Posterior vena cava (tissue), 2 donors: ENCODE measurements around the gene MRPL41. TPM values are rescaled to one million over a fixed set of nuclear protein-coding genes. Genes with fewer than 3 reads are reported as not detected.
"Not testable (repeated sequence)": the region's sequence is repeated elsewhere in the genome, so short reads cannot be mapped to it uniquely, and the experiment has no call there.

ENCODE experiments used
- DNase-seq: peaks from one replicate; pipeline ENCODE4 v3.0.0-alpha.2; 2020; ENCODE audit warnings: low spot score
- intact Hi-C, 2 donors: fragments of 100-400 bp; cut with DNase I; formaldehyde crosslinking; loops; one replicate each; pipeline versions ENCODE4 v1.14.1 to v1.14.2; 2022 to 2023
- total RNA-seq, 2 donors: library from RNA; stranded (reverse); fragmentation: NEBNext Ultra II Directional; extraction: Animal tissue kit (Norgen Biotek cat#: 25700); gene quantifications; one replicate each; pipeline ENCODE4 v1.2.1, GENCODE V29; 2021
- donor health status: DM: yes; HTN: yes; CAD: no.
- donor health status: DM: yes; HTN: yes; CAD: no.

MRPL41 gene
- total RNA-seq, 2 donors from 2014 or later: 24.4 to 27.3 TPM

DNA sequence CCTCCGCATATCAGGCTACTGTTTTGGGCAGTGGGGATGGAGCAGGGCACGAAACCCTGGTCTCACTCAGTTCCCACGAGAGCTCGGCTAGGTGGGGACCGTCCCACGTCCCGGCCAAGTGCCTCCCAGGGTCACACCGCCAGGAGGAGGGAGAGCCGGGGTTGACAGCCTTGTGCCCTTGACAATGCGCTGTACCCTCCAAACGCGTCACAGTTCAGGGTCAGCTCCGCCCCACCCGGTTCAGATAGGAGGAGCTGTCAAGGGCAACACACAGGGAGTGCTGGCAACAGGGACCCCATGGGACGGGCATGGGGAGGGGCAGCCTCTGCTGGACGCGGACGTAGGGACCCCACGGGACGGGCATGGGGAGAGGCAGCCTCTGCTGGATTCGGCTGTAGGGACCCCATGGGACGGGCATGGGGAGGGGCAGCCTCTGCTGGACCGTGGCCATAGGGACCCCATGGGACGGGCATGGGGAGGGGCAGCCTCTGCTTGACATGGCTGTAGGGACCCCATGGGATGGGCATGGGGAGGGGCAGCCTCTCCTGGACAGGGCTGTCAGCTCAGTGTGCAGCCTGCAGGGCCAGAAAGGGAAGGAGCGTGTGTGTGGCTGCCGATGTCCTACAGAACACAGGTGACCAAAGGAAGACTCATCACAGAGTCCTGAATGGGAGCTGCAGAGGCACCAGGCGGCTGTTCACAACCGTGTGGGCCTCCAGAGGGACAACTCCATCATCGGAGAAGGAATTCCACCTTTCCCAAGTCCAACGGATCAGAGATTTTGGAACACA is 30.9 kb upstream of the MRPL41 start:
- no peak for DNase-seq
- intact Hi-C loops: loop anchor here in 1 of 2 donors (10.0 kb wide), 1 partner anchor 96 kb away; the partner anchor contains the start of genes EXD3 and NOXA1

DNA sequence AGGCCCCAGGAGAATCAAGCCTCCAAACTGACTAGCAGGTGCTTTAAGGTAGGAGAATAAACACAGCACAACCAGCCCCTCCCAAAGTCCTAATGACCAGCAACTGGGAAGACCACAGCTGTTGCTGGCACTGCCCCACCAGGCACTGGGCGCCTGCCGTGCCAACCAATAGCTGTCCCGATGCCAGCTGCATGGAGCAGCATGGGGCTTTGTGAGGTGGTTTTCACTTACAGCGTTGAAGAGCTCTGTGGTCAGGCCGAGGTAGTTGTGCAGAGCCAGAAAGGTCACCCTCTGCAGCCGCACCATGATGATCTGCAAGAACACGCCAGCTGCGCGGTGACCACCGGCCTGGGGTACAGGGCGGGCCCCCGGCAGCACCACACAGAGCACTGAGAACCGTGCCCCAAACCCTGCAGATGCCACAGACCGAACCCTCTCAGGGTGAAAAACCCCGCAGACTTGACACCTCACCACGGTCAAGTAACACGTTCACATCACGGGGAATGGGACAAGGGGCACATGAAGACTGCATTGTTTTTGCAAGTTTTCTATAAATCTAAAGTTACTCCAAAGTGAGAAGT is 30.2 kb upstream of the MRPL41 start:
- intact Hi-C loops: loop anchor here in 1 of 2 donors (10.0 kb wide), 1 partner anchor 97 kb away; the partner anchor contains the start of genes EXD3 and NOXA1
- no peak for DNase-seq

DNA sequence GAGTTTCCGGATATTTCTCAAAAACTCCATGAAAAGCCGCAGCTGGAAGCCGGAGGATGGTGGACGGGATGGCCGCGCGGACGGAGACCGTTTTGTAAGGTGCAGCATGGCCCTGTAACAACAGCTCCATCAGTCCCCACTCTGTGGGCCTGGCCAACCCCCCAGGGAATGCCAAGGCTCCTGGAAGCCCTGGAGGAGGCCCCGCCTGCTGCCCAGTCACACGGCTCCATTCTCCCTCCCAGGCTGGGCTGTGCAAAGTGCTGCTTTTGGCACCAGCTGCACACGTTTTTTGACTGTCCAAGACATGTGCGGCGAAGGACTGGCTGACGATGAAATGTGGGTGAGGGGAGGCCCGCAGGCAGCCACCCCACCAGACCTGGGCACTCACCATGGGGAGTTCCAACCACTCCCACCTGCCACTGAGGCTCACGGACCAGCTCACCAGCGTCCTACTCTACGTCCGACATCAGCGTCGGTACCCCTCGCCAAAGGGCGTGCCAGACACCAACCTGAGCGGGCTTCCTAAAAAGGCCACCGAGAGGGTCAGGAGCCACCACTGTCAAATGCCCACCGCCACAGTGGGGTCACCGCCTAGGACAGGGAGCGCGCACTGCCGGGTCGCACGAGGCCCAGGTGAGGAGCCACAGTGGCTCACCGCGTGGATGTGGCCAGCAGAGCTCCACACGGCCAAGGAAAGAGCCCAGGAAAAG is 28.8 kb upstream of the MRPL41 start:
- no peak for DNase-seq
- intact Hi-C loops: loop anchor here in 1 of 2 donors (10.0 kb wide), 1 partner anchor 98 kb away; the partner anchor contains the start of genes EXD3 and NOXA1

DNA sequence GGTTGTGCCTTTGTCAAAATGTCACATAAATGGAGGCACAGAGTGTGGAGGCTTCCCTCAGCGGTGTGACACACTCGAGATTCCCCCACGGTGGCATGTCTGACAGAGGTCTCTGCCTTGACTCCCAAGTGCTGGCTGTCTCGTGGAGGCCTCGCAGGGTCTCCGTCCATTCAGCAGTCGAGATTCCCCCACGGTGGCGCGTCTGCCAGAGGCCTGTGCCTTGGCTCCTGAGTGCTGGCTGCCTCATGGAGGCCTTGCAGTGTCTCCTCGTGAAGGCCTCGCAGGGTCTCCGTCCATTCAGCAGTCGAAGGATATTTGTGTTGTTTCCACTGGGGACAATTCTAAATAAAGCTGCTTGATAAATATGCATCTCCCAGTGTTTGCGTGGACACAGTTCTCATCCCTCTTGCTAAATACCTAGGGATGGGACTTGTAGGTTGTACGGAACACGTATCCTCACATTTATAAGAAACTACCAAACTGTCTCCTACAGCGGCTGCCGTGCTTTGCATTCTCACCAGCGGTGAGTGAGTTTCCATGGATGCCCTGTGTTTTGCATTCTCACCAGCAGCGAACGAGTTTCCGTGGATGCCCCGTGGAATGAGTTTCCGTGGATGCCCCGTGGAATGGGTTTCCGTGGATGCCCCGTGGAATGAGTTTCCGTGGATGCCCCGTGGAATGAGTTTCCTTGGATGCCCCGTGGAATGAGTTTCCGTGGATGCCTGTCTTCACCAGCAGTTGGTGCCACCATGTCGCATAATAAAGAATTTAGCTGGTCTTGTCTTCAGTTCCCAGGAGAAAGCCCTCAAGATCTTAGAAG is 27.3 kb upstream of the MRPL41 start:
- intact Hi-C loops: loop anchor here in 1 of 2 donors (10.0 kb wide), 1 partner anchor 100 kb away; the partner anchor contains the start of genes EXD3 and NOXA1
- DNase-seq: no peak

DNA sequence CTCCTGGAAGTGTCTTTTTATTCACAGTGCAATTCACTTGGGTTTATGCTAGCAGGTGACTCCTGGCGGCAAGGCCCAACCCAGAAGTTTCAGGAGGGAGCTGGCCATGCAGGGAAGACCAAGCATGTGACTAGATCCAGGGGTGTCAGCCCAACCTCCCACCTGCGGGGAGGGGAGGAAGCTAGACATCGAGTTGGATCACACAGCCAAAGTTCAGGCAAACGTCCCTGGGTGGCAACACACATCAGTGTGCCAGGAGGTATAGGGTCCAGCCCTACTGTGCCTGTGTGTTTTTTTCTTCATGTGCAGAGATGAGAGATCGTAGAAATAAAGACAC is 26.7 kb upstream of the MRPL41 start:
- intact Hi-C loops: loop anchor here in 1 of 2 donors (10.0 kb wide), 1 partner anchor 100 kb away; the partner anchor contains the start of genes EXD3 and NOXA1
- DNase-seq: no peak

DNA sequence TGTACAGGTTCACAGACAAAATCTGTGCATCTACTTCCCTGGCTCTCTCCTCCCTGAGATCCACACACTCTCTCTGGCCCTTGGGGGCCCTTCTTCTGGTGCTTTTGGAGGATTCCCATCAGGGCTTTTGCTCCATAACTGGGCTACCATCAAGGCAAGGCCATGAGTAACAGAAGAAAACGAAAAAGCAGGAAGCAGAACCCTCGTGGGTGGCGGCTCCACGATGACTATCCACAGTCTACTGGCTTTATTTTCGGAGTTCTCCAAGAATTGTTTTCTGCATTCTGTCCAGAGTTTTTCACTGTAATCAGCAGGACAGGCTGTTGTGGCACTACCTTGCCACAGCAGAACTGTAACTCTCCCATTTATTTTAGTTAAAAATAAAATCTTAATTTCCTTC is 21.3 kb upstream of the MRPL41 start:
- intact Hi-C loops: no loop called here
- DNase-seq: no peak

DNA sequence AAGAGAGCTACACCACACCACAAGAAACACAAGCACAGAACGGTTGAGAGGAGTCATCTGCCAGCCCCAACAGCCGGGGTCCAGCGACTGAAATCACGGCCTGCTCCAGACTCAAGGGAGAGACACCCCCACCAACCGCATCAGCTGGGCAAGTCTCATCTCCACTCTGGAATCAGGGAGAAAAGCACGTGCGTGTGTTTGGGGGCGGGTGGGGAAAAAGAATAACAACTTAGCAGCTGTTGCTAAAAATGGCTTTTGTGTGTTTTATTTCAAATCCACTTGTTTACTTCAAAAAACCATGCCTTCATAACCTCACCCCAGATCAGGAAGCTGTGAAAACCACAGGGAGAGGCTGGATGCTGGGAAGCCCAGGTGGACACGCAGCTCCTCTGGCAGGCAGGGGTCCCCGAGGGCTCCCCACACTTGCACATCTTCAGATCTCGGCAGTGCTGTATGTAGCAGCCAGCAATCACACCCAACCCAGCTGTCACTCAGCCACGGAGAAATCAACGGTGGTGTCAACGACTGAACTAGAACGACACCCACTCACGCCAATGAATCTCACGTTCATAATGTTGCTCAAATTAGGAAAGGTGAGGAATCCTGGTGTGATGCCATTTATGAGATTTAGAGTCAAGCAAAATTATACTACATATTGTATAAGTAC is 20.4 kb upstream of the MRPL41 start:
- intact Hi-C loops: no loop called here
- no peak for DNase-seq

DNA sequence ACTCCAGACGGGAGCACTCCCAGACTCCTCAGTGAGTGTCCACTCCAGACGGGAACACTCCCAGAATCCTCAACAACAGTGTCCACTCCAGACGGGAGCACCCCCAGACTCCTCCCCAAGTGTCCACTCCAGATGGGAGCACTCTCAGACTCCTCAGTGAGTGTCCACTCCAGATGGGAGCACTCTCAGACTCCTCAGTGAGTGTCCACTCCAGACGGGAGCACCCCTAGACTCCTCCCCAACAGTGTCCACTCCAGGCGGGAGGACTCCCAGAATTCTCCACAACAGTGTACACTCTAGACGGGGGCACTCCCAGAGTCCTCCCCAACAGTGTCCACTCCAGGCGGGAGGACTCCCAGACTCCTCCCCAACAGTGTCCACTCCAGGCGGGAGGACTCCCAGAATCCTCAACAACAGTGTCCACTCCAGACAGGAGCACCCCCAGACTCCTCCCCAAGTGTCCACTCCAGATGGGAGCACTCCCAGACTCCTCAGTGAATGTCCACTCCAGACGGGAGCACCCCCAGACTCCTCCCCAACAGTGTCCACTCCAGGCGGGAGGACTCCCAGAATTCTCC is 18.7 kb upstream of the MRPL41 start:
- intact Hi-C loops, DNase-seq: not testable (repeated sequence)

DNA sequence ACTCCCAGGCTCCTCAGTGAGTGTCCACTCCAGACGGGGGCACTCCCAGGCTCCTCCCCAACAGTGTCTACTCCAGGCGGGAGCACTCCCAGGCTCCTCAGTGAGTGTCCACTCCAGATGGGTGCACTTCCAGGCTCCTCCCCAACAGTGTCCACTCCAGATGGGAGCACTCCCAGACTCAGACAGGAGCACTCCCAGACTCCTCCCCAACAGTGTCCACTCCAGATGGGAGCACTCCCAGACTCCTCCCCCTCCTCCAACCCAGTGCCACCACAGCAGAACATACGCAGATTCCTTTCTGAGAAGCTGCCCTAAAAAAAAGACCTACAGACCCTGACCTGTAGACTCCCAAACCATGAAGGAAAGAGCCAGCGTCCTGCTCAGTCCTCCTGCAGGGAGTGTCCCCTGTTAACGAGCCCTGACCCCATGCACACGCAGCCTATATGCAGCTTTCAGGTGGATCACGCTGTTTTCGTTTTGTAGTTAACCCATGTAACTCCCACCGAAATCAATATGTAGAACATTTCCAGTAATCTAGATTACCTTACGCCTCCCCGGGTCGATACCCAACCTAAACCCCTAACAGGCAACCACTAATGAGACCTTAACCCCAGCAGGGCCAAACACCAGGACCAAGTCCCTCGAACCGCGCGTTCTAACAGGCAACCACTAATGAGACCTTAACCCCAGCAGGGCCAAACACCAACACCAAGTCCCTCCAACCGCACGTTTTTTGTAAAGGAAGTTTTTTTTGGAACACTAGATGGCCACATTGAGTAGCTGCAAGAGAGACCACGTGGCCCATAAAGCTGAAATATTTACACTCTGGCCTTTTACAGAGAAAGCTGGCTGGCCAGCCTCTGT is 17.2 kb upstream of the MRPL41 start:
- no peak for DNase-seq

DNA sequence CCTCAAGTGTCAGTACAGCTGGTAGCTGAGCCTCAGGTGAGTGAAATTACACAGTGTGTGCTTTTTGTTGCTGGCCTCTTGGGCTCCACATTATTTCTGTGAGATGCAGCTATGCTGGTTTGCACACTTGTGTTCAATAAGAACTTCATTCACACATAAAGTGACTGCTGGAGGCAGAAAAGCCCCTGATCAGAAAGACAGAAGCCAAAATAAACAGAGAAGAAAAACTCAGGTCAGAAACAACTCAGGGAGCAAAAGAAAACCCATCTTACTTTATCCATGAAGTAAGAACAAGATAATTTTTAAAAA is 16.6 kb upstream of the MRPL41 start:
- intact Hi-C loops: no loop called here
- DNase-seq: no peak

More for the DNA sequence above, 17.2 kb upstream of the MRPL41 start:
- intact Hi-C loops: no loop called here

DNA sequence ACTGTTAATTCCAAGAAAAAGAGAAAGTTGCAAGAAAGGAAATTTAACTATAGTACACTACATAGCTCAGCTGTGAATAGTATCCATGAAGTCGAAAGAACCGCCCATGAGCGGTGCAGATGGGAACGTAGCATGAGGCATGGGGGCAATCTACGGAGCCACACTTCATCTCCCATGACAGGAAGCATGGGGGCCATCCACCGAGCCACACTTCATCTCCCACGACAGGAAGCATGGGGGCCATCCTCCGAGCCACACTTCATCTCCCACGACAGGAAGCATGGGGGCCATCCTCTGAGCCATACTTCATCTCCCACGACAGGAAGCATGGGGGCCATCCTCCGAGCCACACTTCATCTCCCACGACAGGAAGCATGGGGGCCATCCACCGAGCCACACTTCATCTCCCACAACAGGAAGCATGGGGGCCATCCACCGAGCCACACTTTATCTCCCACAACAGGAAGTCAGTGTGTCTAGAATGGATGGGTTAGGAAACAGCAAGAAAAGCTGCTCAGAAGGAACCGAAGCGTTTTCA is 15.0 kb upstream of the MRPL41 start:
- intact Hi-C loops: not testable (repeated sequence)

DNA sequence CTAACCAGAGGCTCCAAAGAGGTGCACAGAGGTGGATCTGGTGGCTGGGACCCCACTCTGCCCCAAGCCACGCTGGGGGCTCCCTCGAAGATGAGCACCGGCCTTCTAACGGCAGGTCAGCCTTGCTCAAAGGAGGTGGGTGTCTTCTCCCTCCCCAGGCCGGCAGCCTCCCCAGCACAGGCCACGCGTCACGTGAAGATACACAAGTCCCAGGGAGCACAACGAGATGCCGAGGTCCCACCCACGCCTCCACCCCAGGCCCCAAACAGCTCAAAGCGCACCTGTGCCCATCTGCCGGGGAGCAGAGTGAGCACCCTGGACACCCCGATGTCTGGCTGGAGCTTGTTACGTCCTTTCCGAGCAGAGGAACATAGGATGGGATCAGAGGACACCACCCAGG is 13.6 kb upstream of the MRPL41 start:
- intact Hi-C loops: no loop called here
- DNase-seq: no peak

More for the DNA sequence above, 15.0 kb upstream of the MRPL41 start:
- not testable (repeated sequence) for DNase-seq

DNA sequence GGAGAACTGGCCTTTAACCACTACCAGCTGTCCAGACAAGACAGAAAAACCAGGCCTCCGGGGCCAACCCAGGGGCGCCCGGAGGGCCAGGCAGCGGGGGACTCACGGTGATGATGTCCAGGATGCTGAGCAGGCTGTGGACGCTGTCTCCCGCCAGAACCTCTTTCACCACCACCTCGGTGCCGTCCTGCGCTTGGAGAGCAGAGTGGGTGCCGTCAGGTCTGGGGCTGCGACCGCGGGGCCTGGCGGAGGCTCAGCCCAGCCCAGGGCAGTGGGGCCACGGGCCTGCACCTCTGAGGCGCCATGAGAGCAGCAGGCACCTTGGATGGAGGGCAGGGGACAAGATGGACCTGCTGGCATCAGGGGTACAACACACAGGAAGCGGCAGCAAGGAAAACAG is 11.1 kb upstream of the MRPL41 start:
- intact Hi-C loops: no loop called here
- DNase-seq: no peak

DNA sequence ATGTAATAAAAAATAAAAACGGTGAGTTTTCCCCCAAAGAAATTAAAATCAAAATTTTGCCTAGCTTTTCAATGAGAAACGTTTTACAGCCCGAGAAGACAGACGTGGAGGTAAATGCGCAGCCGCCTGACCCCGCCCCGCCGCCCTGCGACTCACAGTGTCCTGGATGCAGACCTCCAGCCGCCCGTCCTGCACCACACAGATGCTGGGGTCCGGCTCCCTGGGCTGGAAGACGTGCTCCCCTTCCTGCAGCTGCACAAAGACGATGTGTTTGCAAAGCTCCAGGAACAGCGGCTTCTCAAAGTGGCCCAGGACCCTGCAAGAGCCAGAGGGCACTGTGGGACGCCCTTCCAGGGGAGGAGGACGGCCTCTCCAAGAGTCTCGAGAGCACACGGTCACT is 9.2 kb upstream of the MRPL41 start:
- intact Hi-C loops: no loop called here
- no peak for DNase-seq

DNA sequence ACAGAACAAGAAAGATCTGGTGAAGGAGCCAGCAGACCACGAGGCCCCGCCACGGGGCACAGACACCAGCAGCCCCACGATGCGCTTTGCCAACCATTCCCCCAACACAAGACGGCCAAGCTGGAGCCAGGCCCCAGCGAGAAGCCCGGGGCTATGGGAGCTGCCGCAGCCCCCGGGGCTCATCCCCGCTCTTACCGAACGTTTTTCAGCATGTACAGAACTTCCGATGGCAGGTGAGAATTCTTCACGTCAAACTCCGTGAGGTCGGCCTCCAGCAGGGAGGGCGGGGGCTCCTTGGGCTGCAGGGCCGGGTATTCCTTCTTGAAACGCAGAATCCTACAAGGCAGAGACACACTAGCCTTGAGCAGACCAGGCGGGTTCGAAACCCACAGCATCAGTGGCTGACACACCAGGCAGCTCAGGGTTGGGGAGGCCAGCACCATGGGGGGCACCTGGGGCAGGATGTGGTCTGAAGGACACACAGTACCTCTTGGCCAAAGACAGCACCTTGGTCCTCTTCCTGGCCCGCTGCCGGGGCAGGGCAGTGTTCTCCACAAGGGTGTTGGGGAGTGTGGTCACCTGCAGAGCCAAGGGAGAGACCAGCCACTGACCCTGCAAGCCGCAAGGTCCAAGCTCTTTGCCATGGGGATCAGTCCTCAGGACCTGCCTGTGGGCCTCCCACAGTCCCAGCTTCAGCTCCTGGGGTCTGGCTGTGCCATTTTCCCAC is 8.3 kb upstream of the MRPL41 start:
- DNase-seq: no peak
- intact Hi-C loops: no loop called here

DNA sequence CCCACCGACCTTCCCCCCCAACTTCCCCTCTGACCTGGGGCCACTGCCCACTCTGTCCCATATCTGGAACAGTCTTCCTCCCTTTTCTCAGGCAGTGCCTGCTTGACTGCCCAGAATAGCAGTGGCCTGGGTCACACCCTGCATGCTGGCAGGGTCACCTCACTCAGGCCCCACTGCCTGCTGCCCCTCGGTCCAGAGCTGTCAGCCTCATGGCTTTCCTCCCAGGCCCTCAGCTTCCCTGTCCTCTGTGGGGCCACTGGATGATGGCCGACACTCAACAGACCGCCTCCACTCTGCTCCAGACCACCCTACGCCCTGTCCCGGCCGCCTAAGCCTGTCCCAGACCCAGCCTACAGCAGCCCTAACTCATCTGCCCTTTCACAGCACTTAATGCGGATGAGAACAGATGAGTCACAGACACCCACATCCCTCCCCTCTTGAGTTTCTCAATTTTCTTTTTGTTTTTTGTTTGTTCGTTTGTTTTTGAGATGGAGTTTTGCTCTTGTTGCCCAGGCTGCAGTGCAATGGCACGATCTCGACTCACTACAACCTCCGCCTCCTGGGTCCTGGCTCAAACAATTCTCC is 7.4 kb upstream of the MRPL41 start:
- intact Hi-C loops: no loop called here
- no peak for DNase-seq
